ENCODE measurements around the gene GNA14.

GNA14 gene

DNA sequence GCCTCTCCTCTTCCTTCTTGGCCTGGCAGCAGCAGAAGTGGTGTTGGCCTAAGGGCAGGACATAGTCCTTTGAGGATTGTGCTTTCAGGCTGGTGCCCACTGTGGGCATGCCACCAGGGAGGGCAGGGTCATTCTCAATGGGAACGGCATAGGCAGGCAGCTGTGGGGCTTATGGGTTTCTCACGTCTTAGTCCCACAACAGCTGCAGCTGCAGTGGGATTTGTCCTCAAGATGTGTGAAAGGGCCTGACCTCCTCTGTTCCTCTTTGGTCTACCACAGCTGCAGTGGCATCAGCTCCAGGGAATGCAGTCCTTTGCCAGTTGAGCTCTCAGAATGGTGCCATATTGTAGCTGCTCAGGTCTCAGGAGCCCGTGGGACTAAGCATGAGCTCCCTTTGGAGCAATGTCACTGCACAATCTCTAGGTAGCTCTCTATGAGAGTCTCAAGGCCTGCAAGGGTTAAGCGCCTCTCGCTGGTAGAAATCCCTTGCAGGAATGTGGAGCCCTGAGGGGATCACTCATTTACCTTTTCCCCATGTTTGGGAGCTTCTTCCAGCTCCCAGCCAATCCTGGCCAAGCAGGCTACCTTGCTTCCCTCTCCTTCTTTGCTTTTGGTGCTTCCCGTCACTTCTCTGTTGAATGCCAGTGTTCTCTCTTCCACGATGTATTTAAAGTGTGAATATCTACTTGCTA is 104.8 kb downstream of the GNA14 start:
- in situ Hi-C loops (cut with MboI; ENCODE audit: low sequenced_read_pairs), result no loop called here

GRCh38 chr9:77541600-77541999 is 106.5 kb downstream of the GNA14 start:
- in situ Hi-C loops (cut with MboI; ENCODE audit: low sequenced_read_pairs), result no loop called here

DNA sequence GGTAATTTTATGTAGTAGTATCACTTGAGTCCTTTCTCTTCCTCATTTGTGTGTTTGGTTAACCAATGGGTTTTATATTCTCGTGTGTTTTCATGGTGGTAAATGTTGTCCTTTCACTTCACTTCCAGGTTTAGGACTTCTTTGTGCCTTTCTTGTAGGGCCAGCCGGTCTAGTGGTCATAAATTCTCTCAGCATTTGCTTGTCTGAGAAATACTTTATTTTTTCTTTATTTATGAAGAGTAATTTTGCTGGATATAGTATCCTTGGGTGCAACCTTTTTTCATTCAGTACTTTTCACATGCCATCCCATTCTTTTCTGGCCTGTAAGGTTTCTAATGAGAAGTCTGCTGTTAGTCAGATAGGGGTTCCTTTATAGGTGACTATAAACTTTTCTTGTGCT is 107.1 kb downstream of the GNA14 start:
- in situ Hi-C loops (cut with MboI; ENCODE audit: low sequenced_read_pairs), result no loop called here

DNA sequence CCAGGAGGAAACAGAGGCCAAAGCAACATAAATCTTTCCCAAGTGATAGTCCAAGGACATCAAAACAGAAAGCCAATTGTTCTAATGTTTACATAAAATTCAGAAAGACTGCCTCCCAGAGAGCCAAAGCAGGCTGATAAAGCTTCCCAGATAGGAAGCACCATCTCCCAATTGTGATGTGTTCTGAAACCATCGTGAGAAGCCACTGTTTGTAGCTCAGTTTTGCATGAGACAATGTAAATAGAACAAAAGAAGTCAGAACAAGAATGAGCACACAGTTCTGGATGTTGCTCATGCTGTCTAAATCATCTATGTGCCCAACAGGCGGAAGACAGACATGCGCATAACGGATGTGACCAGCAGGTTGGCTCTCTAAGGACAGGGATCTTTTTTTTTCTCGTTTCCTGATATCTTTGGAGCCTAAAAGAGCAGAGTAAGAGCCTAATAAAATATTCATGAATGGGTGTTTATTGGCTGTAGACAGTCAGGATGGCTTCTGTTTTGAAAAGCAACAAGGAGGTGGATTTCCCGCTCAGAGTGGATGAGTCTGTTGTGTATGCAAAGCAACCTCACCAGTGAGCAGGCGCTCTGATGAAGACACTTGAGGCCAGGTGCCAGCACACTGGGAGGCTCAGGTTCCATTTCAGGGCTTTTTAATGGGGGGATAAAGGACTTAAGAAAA is 113.6 kb downstream of the GNA14 start:
- in situ Hi-C loops (cut with MboI; ENCODE audit: low sequenced_read_pairs), result no loop called here

GRCh38 chr9:77533671-77534070 is 114.5 kb downstream of the GNA14 start:
- in situ Hi-C loops (cut with MboI; ENCODE audit: low sequenced_read_pairs), result no loop called here

DNA sequence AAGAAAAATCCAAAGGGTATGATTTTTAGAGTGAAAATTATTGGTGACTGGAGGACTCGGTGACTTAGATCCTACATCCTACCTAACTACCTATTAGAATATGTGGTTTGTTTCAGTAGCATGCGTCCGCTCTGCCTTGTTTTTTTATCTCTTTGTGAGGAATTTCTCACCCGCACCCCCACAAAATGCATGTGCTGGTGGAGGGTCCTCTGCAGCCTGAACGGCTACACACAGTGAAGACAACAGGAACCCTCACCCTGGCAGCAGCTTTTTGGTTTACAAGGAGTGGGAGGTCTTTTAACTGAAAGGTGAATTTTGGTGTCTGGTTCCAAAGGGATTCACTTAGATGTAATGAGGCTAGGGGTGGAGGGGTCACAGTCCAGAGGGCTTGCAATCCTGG is 115.5 kb downstream of the GNA14 start:
- in situ Hi-C loops (cut with MboI; ENCODE audit: low sequenced_read_pairs), result no loop called here

GRCh38 chr9:77531400-77531799 is 116.7 kb downstream of the GNA14 start:
- in situ Hi-C loops (cut with MboI; ENCODE audit: low sequenced_read_pairs), result no loop called here

DNA sequence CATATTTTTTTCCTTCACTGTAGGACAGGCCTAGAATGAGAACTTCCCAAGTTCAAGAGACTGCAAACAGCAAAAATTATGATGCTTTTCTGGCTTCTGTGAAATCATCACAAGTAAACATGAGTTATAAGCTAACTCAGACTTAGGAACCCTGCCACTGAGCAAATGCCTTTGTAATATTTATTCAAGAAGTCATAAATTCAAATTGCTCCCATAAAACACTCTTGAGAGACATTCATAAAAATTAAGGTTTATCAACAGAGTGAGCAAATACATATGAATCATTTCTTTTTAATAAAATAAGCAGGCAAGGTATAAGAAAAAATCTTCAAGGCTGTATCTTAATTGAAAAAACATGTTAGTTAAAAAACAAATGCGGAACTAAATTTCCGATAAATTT is 124.2 kb downstream of the GNA14 start:
- in situ Hi-C loops (cut with MboI; ENCODE audit: low sequenced_read_pairs), result no loop called here

GRCh38 chr9:77521091-77521490 is 127.0 kb downstream of the GNA14 start:
- in situ Hi-C loops (cut with MboI; ENCODE audit: low sequenced_read_pairs), result no loop called here

- in situ Hi-C loops (cut with MboI; ENCODE audit: low sequenced_read_pairs), result no loop called here
These were observed 129.4 kb downstream of the GNA14 start for GRCh38 chr9:77518688-77519087.

GRCh38 chr9:77516781-77517180 is 131.3 kb downstream of the GNA14 start:
- in situ Hi-C loops (cut with MboI; ENCODE audit: low sequenced_read_pairs), result no loop called here

DNA sequence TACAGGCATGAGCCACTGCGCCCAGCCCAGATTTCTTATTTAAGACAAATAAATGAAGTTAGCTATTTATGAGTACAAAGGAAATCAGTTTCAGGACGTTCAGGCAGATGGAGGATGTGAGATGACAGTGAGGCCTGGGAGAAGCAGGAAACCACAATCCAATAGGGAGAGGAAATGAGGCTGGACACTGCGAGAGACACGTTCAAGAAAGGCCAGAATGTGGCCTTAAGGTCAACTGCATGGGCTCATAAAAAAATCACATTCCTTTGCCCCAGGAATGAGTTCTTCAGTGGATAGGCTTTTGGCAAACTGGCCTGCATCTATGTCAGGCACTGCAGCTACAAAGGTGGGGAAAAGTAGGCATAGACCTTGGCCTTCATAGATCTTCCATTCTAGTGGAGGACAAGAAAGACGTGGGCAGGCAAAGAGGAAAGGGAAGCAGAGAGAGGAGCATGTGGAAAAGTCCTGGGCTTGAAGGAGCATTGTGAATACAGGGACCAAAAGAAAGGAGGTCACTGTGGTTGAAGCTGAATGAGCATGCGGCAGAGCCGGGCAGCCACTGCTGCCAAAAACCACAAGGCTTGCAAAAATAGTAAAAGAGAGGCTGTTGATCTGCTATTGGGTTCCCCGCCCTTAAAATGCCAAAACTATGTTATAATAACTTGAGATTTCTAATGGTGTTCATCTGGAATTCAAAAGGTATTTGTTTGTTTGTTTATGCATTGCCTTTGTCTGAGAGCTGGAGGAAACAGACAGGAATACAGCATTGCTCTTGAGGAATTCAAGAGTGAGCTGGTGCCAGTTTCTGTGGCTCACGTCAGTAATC is 133.0 kb downstream of the GNA14 start:
- in situ Hi-C loops (cut with MboI; ENCODE audit: low sequenced_read_pairs), result no loop called here

DNA sequence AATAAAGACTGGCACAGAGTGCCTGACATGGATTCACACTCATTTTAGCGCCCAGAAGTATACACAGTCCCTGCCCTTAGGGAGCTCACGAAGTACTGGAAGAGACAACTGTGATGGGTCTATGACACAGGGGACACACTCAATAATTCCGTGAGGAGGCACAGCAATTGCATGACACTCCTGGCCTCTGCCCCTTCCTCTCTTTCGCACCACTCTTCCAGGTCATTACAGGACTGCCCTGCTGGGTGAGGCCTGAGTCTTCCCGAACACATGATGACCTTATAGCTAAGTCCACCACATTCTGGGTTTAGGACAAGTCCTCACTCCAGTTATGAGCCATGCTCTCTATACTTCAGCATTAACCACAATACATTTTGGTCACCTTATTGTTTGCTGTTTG is 134.7 kb downstream of the GNA14 start:
- in situ Hi-C loops (cut with MboI; ENCODE audit: low sequenced_read_pairs), result no loop called here

- in situ Hi-C loops (cut with MboI; ENCODE audit: low sequenced_read_pairs), result no loop called here
These were observed 135.2 kb downstream of the GNA14 start for GRCh38 chr9:77512876-77513275.

GRCh38 chr9:77511525-77511924 is 136.6 kb downstream of the GNA14 start:
- in situ Hi-C loops (cut with MboI; ENCODE audit: low sequenced_read_pairs), result no loop called here

DNA sequence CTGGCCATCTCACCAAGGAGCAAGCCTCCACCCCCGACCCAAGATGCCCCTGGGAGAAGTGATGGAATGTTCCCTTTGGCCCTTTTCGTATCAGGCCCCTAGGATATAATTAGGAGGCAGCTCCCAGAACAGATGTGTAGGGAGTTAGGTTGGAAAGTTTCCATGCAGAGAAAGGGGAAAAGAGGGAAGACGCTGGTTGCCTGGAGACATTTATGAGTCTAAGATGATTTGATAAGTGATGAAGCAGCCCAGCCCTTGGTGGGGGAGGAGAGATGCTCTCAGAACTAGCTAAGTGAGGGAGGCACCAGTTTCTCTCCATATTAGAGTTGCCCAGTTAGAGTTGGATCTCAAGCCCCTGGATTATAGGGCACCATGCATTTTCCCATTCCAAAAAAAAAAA is 137.5 kb downstream of the GNA14 start:
- in situ Hi-C loops (cut with MboI; ENCODE audit: low sequenced_read_pairs), result no loop called here

DNA sequence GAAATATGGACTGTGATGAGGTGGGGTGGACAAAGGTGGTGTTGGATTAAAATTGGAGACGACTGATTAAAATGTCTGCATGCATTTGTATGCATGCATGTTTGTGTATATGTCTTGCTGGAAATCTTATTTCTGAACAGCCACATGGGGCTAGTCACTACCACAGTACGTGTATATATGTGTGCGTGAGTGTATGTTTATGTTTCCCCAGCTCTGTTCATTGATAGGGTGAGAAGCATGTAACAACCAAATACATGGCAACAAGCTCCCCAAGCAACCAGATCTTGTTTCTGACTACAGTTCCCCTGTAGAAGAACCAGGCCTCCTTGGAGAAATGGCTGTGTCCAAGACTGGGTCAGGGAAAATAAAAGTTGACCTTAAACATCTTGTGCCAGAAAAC is 139.7 kb downstream of the GNA14 start:
- in situ Hi-C loops (cut with MboI; ENCODE audit: low sequenced_read_pairs), result no loop called here

DNA sequence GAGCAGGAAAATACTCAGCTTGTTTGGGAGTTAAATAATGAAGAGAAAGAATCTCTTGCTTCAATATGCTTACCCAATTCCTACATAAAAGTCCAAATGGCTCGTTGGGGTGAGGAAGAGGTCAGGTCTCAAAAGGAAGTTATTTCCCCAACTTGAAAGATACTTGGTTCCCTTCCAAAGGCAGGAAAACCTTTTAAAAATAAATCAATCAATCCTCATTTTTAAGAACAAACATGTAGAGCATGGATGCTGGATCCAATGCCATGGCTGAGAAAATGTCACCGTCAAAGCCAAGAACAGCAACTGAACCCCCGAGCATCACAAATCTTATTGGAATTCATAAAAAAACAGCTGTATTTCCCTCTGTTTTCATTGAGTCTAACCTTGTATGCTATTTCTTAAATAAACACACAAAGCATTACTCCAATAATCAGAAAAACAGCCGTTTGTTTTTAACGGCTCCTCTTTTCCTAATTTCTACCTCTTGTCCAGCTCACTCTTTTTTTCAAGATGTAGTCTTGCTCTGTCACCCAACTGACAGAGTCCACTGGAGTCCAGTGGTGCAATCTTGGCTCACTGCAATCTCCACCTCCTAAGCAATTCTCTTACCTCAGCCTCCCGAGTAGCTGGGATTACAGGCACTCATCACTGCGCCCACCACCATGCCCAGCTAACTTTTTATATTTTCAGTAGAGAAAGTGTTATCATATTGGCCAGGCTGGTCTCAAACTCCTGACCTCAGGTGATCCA is 140.7 kb downstream of the GNA14 start:
- in situ Hi-C loops (cut with MboI; ENCODE audit: low sequenced_read_pairs), result no loop called here

DNA sequence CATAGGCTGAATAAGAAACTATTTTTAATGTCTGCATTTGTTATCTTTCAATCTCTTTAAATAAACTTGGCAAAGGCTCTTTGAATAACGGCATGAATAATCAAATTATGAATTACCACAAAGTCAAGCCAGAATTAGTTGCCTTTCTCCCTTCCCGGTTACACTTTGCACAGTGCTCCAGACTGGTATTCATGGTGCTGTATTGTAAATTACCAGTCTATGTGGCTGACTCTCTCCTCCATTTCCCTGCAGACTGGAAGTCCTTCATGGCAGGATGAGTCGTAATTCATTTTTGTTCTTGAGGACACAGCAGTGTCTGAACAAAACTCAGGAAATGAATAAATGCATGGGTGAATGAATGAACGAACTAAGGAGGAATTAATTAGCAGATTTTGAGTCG is 142.9 kb downstream of the GNA14 start:
- in situ Hi-C loops (cut with MboI; ENCODE audit: low sequenced_read_pairs), result no loop called here

- in situ Hi-C loops (cut with MboI; ENCODE audit: low sequenced_read_pairs), result no loop called here
These were observed 145.6 kb downstream of the GNA14 start for GRCh38 chr9:77502568-77502967.

DNA sequence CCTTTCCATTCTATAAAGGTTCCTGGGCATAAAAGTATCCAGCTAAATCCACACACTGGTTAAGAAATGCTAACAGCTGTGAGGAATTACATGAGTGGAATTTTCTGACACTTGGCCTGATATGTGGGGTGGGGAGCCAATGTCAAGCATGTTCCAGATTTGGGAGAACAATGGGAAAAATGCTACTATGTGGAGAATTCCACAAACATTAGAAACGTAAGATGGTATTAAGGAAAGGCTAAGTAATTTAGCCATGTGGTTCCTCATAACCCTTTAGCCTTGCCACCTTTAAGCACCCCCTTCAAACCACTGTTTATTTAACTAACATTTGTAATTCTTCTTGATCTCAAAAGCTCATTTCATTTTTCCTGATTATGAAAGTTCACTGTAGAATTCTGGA is 149.2 kb downstream of the GNA14 start:
- in situ Hi-C loops (cut with MboI; ENCODE audit: low sequenced_read_pairs), result no loop called here
